Measurements from ENCODE around the gene ARHGEF4. TPM values are rescaled to one million over a fixed set of nuclear protein-coding genes. Genes with fewer than 3 reads are reported as not detected.

Gene ARHGEF4
- total RNA-seq, 1 experiment from 2014 or later: 12.6 TPM

GRCh38 chr2:130852521-130853115 is 15.9 kb downstream of the ARHGEF4 start:
- H3K79me2 ChIP-seq (ENCODE audit: insufficient read depth, low read length): no peaks in the 10 kb centered on the region
- no peak overlapping the region for H2AK5ac ChIP-seq (ENCODE audit: insufficient read length, low read length)
- Mint-ChIP-seq H3K4me1 (peaks cover 0 to 3% of the 10 kb centered on the region in 2 experiments; a peak in 1 of 4 replicates), H3K4me3 (no peak overlapping the region), H3K27me3 (ENCODE audit: low read depth) (no peaks in the 10 kb centered on the region), H3K36me3 (ENCODE audit: insufficient read depth in 1 of 3, low read depth in 3 of 3) (no peaks in the 10 kb centered on the region), H3K9me3 (no peaks in the 10 kb centered on the region), H3K27ac (peak overlapping the region in 1 of 3 experiments; percentile 81; a peak in 2 of 7 replicates)
- no peak overlapping the region for H2BK120ac ChIP-seq (ENCODE audit: low read depth, low read length, poor library complexity, severe bottlenecking)
- no peak overlapping the region for H3K9ac ChIP-seq (ENCODE audit: extremely low read depth, insufficient read length, low read length)
- H2BK12ac ChIP-seq (ENCODE audit: insufficient read length, low read depth, low read length): no peak overlapping the region
- H4K91ac ChIP-seq (ENCODE audit: insufficient read length, low read depth, low read length): no peak overlapping the region
- no peak overlapping the region for H3K4ac ChIP-seq (ENCODE audit: low read depth, low read length)
- no peak overlapping the region; the same call in 1 of the 2 replicates for H3K14ac ChIP-seq (ENCODE audit: insufficient read depth, low read length)
- no peaks in the 10 kb centered on the region for H3K23me2 ChIP-seq (ENCODE audit: insufficient read length, low read depth, low read length, poor library complexity, severe bottlenecking)
- H2BK20ac ChIP-seq (ENCODE audit: low read depth, low read length, poor library complexity, severe bottlenecking): no peak overlapping the region
- H3K56ac ChIP-seq (ENCODE audit: insufficient read length, low read depth, low read length): no peak overlapping the region
- no peak overlapping the region for H3K18ac ChIP-seq (ENCODE audit: insufficient read length, low read depth, low read length)
- no peak overlapping the region for H2BK5ac ChIP-seq (ENCODE audit: insufficient read length, low read length)
- H4K8ac ChIP-seq (replicated peaks; ENCODE audit: insufficient read length, low read depth, low read length): no peak overlapping the region
- H3K23ac ChIP-seq (ENCODE audit: insufficient read length, low read depth, low read length): no peak overlapping the region
- no peak overlapping the region for H2AFZ ChIP-seq (ENCODE audit: low read length)
- no CpG with 5 or more reads among the region's 18 CpGs for WGBS (ENCODE audit: extremely low coverage, insufficient read length, low lambda C conversion rate)
- no peak overlapping the region for H2BK15ac ChIP-seq (ENCODE audit: low read depth, low read length)
- no peaks in the 10 kb centered on the region for H3K27me3 ChIP-seq (ENCODE audit: insufficient read depth, low read length)
- DNase-seq: no peak
- no peak overlapping the region for H3T11ph ChIP-seq (ENCODE audit: low read length)
- no peak for TF ChIP-seq CTCF (conservative IDR thresholded peaks at IDR 0.05)
- no peaks in the 10 kb centered on the region for H3K4me1 ChIP-seq (ENCODE audit: insufficient read depth, low read length)
- H3K9me3 ChIP-seq (ENCODE audit: control insufficient read depth, low read depth, low read length): no peaks in the 10 kb centered on the region
- H4K20me1 ChIP-seq (ENCODE audit: control insufficient read depth, insufficient read depth, insufficient read length): no peaks in the 10 kb centered on the region
- H3K27ac ChIP-seq (ENCODE audit: insufficient read length, low read depth, low read length): no peak overlapping the region
- no peak overlapping the region for H3K4me2 ChIP-seq (ENCODE audit: insufficient read depth, insufficient read length, low read length)
- H3K79me1 ChIP-seq (ENCODE audit: insufficient read depth, low read depth, low read length, poor library complexity, severe bottlenecking): no peaks in the 10 kb centered on the region
- no peak overlapping the region for H4K5ac ChIP-seq (ENCODE audit: insufficient read length, low read depth, low read length)
